Mucosa of rectum (tissue), 2 donors: ENCODE measurements around the gene RPAP3.

Experiments used
- H3K27ac ChIP-seq, 2 donors: one replicate each; pipeline ENCODE4 v1.7.0; 2013; ENCODE audit warnings: inconsistent platforms in 2 of 2, low read depth in 2 of 2, low read length in 2 of 2
- H3K27me3 ChIP-seq, 2 donors: one replicate each; pipeline ENCODE4 v1.7.0; 2013; ENCODE audit warnings: low read length in 2 of 2; ENCODE audit not compliant: control insufficient read depth in 2 of 2, insufficient read depth in 2 of 2
- H3K36me3 ChIP-seq, 2 donors: one replicate each; pipeline ENCODE4 v1.7.0; 2013; ENCODE audit warnings: low read length in 2 of 2; ENCODE audit not compliant: control insufficient read depth in 2 of 2, insufficient read depth in 2 of 2
- H3K4me1 ChIP-seq, 2 donors: one replicate each; pipeline ENCODE4 v1.7.0; 2013; ENCODE audit warnings: low read length in 2 of 2, mild to moderate bottlenecking in 1 of 2; ENCODE audit not compliant: control insufficient read depth in 2 of 2, insufficient read depth in 2 of 2
- H3K4me3 ChIP-seq, 2 donors: one replicate each; pipeline ENCODE4 v1.7.0; 2013; ENCODE audit warnings: low read length in 2 of 2
- H3K9ac ChIP-seq, 2 donors: one replicate each; pipeline ENCODE4 v1.7.0; 2013; ENCODE audit warnings: low read length in 2 of 2, low read depth in 1 of 2, mild to moderate bottlenecking in 1 of 2
- H3K9me3 ChIP-seq, 2 donors: one replicate each; pipeline ENCODE4 v1.7.0; 2013; ENCODE audit warnings: low read length in 2 of 2; ENCODE audit not compliant: control insufficient read depth in 2 of 2
- donor health status: healthy.
- donor health status: Normal muscosa, but diverticular disease.

The RPAP3 gene

GRCh38 chr12:47612953-47613352 lies 92.9 kb downstream of the RPAP3 start:
- H3K9ac ChIP-seq: no peak overlapping the region
- H3K27ac ChIP-seq: no peak overlapping the region
- no peaks in the 10 kb centered on the region for H3K36me3 ChIP-seq
- H3K4me3 ChIP-seq: no peak overlapping the region
- H3K27me3 ChIP-seq: no peaks in the 10 kb centered on the region
- no peaks in the 10 kb centered on the region for H3K9me3 ChIP-seq
- no peaks in the 10 kb centered on the region for H3K4me1 ChIP-seq

DNA sequence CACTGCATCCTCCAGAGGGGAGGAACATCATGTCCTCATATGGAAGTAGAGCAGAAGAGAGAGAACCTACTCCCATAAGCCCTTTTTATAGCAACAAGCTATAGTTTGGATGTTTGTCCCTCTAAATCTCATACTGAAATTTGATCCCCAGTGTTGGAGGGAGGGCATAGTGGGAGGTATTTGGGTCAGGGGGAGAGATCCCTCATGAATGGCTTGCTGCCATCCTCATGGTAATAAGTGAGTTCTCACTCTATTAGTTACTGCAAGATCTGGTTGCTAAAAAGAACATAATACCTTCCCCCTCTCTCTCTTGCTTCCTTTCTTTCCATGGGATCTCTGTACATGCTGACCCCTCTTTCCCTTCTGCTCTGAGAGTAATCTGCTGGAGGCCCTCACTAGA lies 93.9 kb downstream of the RPAP3 start:
- no peaks in the 10 kb centered on the region for H3K36me3 ChIP-seq
- H3K27ac ChIP-seq: no peak overlapping the region
- no peaks in the 10 kb centered on the region for H3K4me1 ChIP-seq
- H3K4me3 ChIP-seq: no peak overlapping the region
- H3K9me3 ChIP-seq: peaks cover 0 to 4% of the 10 kb centered on the region in 2 donors
- no peak overlapping the region for H3K9ac ChIP-seq
- H3K27me3 ChIP-seq: no peaks in the 10 kb centered on the region
